Activated CD4-positive, alpha-beta memory T cell treated with anti-CD3 and anti-CD28 coated beads, Interleukin-2, amount 10 ng/mL, durations not matched to agents 7 days and 5 days (primary cell): Measurements from ENCODE around the gene RIPOR2. TPM values are rescaled to one million over a fixed set of nuclear protein-coding genes. Genes with fewer than 3 reads are reported as not detected.
"Not testable (repeated sequence)": the region's sequence is repeated elsewhere in the genome, so short reads cannot be mapped to it uniquely, and the experiment has no call there.

Experiments
- CTCF ChIA-PET: fragments of 350-600 bp; sonication (Branson Sonifier 250); formaldehyde crosslinking; loops from one replicate; lab custom pipeline; 2021; ENCODE audit warnings: antibody characterized with exemption, inconsistent platforms; lab: Charles Lee
- POLR2A ChIA-PET: fragments of 350-600 bp; sonication (Branson Sonifier 250); formaldehyde crosslinking; loops from one replicate; lab custom pipeline; 2021; ENCODE audit warnings: antibody characterized with exemption; lab: Charles Lee
- DNase-seq: peaks from one replicate; pipeline ENCODE4 v3.0.0-alpha.2; 2020
- H3K27ac Mint-ChIP-seq: one replicate; pipeline ENCODE4 v1.8.0; 2021; ENCODE audit warnings: mild to moderate bottlenecking, mixed read lengths
- H3K27me3 Mint-ChIP-seq: one replicate; pipeline ENCODE4 v1.8.0; 2021; ENCODE audit warnings: mixed read lengths
- H3K36me3 Mint-ChIP-seq: one replicate; pipeline ENCODE4 v1.8.0; 2021; ENCODE audit warnings: low read depth, mixed read lengths
- H3K4me1 Mint-ChIP-seq: one replicate; pipeline ENCODE4 v1.8.0; 2021; ENCODE audit warnings: mixed read lengths
- H3K4me3 Mint-ChIP-seq: one replicate; pipeline ENCODE4 v1.8.0; 2021; ENCODE audit warnings: mild to moderate bottlenecking, mixed read lengths
- H3K9me3 Mint-ChIP-seq: one replicate; pipeline ENCODE4 v1.8.0; 2021; ENCODE audit warnings: mixed read lengths
- total RNA-seq, 2 experiments: library from RNA; stranded (reverse); gene quantifications; one replicate each; pipeline ENCODE4 v1.2.3, GENCODE V29; 2021

RIPOR2 gene
- total RNA-seq, 2 experiments from 2014 or later, result 234 to 240 TPM

GRCh38 chr6:24761193-24761835, 174.4 kb downstream of the RIPOR2 start:
- peaks cover 11% of the 10 kb centered on the region for H3K4me1 Mint-ChIP-seq
- POLR2A ChIA-PET, result interaction anchor here (1.0 to 1.1 kb wide), 2 partner anchors 40 to 42 kb away, joined by 3 read pairs; partner anchors contain the start of gene C6orf62
- H3K36me3 Mint-ChIP-seq, result no peaks in the 10 kb centered on the region
- no peak overlapping the region for H3K27ac Mint-ChIP-seq
- H3K4me3 Mint-ChIP-seq, result no peak overlapping the region
- CTCF ChIA-PET, result no interaction called here
- no peaks in the 10 kb centered on the region for H3K27me3 Mint-ChIP-seq
- no peaks in the 10 kb centered on the region for H3K9me3 Mint-ChIP-seq
- DNase-seq, result no peak

DNA sequence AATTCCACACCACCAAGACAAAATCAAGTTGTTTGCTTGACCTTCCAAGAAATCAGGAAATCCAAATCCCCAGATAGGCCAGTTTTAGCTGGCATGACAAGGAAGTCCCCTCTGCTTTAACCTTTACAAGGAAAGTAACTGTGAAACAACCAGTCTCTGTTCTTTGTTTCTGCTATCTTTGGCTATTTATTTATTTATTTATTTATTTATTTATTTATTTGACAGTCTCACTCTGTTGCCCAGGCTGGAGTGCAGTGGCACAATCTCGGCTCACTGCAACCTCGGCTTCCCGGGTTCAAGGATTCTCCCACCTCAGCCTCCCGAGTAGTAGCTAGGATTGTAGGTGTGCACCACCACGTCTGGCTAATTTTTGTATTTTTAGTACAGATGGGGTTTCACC, 175.6 kb downstream of the RIPOR2 start:
- Mint-ChIP-seq H3K4me1 (peaks cover 8% of the 10 kb centered on the region), H3K27me3 (no peaks in the 10 kb centered on the region), H3K9me3 (no peaks in the 10 kb centered on the region), H3K27ac (no peak overlapping the region), H3K36me3 (no peaks in the 10 kb centered on the region), H3K4me3 (no peak overlapping the region)
- ChIA-PET CTCF (no interaction called here), POLR2A (interaction anchor here (1.0 to 1.1 kb wide), 3 partner anchors 15 to 41 kb away, joined by 3 read pairs; partner anchors contain the start of genes C6orf62 and GMNN)
- DNase-seq, result no peak

DNA sequence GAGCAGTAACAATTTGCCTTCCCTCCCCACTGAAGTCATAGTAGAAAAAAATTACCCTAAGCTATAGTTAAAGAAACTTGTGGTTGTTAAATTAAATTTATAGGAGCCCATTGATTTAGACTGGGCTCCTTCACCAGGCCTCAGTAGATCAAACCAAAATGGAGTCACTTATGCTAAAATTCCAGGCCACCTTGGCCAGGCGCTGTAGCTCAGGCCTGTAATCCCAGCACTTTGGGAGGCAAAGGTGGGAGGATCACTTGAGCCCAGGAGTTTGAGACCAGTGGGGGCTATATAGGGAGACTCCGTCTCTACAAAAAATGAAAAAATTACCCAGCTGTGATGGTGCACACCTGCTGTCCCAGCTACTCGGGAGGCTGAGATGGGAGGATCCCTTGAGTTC, 176.0 kb downstream of the RIPOR2 start:
- no peak for DNase-seq
- ChIA-PET POLR2A (interaction anchor here (0.7 to 1.1 kb wide), 3 partner anchors 15 to 40 kb away, joined by 3 read pairs; partner anchors contain the start of genes C6orf62 and GMNN), CTCF (no interaction called here)
- no peak overlapping the region for H3K4me3 Mint-ChIP-seq
- no peaks in the 10 kb centered on the region for H3K36me3 Mint-ChIP-seq
- no peak overlapping the region for H3K27ac Mint-ChIP-seq
- peaks cover 8% of the 10 kb centered on the region for H3K4me1 Mint-ChIP-seq
- no peaks in the 10 kb centered on the region for H3K9me3 Mint-ChIP-seq
- H3K27me3 Mint-ChIP-seq, result no peaks in the 10 kb centered on the region

GRCh38 chr6:24757611-24758010, 178.1 kb downstream of the RIPOR2 start:
- no peaks in the 10 kb centered on the region for H3K36me3 Mint-ChIP-seq
- no peaks in the 10 kb centered on the region for H3K27me3 Mint-ChIP-seq
- POLR2A ChIA-PET, result interaction anchor here (0.6 to 1.8 kb wide), 2 partner anchors 10 to 36 kb away, joined by 3 read pairs; no protein-coding TSS in a partner anchor
- DNase-seq, result no peak
- peaks cover 6% of the 10 kb centered on the region for H3K9me3 Mint-ChIP-seq
- CTCF ChIA-PET, result no interaction called here
- peaks cover 5% of the 10 kb centered on the region for H3K4me1 Mint-ChIP-seq
- H3K4me3 Mint-ChIP-seq, result no peak overlapping the region
- H3K27ac Mint-ChIP-seq, result no peak overlapping the region

DNA sequence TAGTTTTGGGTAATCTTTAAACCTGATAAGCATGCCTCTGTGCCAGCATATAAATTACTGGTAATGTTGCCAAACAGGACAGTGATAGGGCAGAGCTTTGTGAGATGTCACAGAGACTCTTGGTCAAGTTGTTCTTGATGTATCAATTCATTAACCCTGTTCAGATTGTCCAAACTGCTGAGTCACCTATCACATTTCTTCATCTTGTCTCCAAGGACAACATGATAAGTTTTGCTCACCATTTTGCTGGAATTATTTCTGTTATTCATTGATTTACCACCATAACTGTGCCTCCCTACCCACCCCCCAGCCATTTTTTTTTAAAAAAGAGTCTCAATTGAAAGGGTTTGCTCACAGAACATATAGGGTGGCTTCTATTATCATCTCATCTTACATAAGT, 180.5 kb downstream of the RIPOR2 start:
- H3K4me3 Mint-ChIP-seq, result no peak overlapping the region
- CTCF ChIA-PET, result no interaction called here

DNA sequence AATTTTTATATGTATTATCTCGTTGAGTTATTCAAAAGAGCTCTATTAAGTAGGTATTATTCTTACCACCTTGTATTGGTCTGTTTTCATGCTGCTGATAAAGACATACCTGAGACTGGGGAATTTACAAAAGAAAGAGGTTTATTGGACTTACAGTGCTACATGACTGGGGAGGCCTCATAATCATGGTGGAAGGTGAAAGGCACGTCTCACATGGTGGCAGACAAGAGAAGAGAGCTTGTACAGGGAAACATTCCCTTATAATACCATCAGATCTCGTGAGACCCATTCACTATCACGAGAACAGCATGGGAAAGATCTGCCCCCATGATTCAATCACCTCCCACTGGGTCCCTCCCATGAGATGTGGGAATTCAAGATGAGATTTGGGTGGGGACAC, 181.4 kb downstream of the RIPOR2 start:
- H3K36me3 Mint-ChIP-seq, POLR2A ChIA-PET, H3K4me1 Mint-ChIP-seq, H3K27me3 Mint-ChIP-seq, H3K9me3 Mint-ChIP-seq, CTCF ChIA-PET, DNase-seq, H3K4me3 Mint-ChIP-seq, H3K27ac Mint-ChIP-seq: not testable (repeated sequence)

More for the DNA sequence above, 180.5 kb downstream of the RIPOR2 start:
- H3K9me3 Mint-ChIP-seq, result peaks cover 9% of the 10 kb centered on the region
- H3K36me3 Mint-ChIP-seq, result no peaks in the 10 kb centered on the region
- no peaks in the 10 kb centered on the region for H3K4me1 Mint-ChIP-seq
- POLR2A ChIA-PET, result interaction anchor here (0.8 kb wide), 1 partner anchor 33 kb away, joined by 3 read pairs; no protein-coding TSS in a partner anchor
- H3K27ac Mint-ChIP-seq, result no peak overlapping the region
- no peak for DNase-seq
- H3K27me3 Mint-ChIP-seq, result peaks cover 6% of the 10 kb centered on the region

Other genes starting within 250 kb of the RIPOR2 start
- 100 to 1,000 TPM; 155 to 156 TPM for gene C6orf62, start 216.8 kb downstream of the RIPOR2 start, total RNA-seq
- gene GMNN, start 161.0 kb downstream of the RIPOR2 start, total RNA-seq, result 10 to 100 TPM; 67.6 to 69.0 TPM
- 1 to 10 TPM; 1.2 to 1.5 TPM for gene ARMH2, start 137.0 kb downstream of the RIPOR2 start, total RNA-seq